Aorta (tissue), 5 donors: Measurements from ENCODE around the gene GIMAP2. TPM values are rescaled to one million over a fixed set of nuclear protein-coding genes. Genes with fewer than 3 reads are reported as not detected.

Source experiments
- ATAC-seq: fragments of 200-7000 bp; cut with Tn5 transposase; one replicate; pipeline ENCODE4 v1.9.1; 2022; ENCODE audit warnings: moderate library complexity; ENCODE audit not compliant: low FRiP score
- DNase-seq, 2 donors: peaks; one replicate each; pipeline ENCODE4 v3.0.0-alpha.2; 2020
- H3K27ac ChIP-seq, 2 donors: one replicate each; pipeline ENCODE4 v1.5.1; 2013; ENCODE audit warnings: low read length in 2 of 2, mild to moderate bottlenecking in 2 of 2, moderate library complexity in 2 of 2, control low read depth in 1 of 2, inconsistent platforms in 1 of 2, low read depth in 1 of 2
- H3K27me3 ChIP-seq, 2 donors: one replicate each; pipeline ENCODE4 v1.6.1; 2013; ENCODE audit warnings: control low read depth in 1 of 2, low read length in 1 of 2, mild to moderate bottlenecking in 1 of 2, moderate library complexity in 1 of 2; ENCODE audit not compliant: insufficient read depth in 2 of 2, control insufficient read depth in 1 of 2
- H3K36me3 ChIP-seq, 2 donors: one replicate each; pipeline ENCODE4 v1.6.1; 2013; ENCODE audit warnings: control low read depth in 1 of 2, low read length in 1 of 2, mild to moderate bottlenecking in 1 of 2; ENCODE audit not compliant: insufficient read depth in 2 of 2, control insufficient read depth in 1 of 2
- H3K4me1 ChIP-seq, 2 donors: one replicate each; pipeline ENCODE4 v1.6.1; 2013; ENCODE audit warnings: low read length in 2 of 2, control low read depth in 1 of 2, mild to moderate bottlenecking in 1 of 2, moderate library complexity in 1 of 2; ENCODE audit not compliant: insufficient read depth in 2 of 2, control insufficient read depth in 1 of 2
- H3K4me3 ChIP-seq, 2 donors: one replicate each; pipeline ENCODE4 v1.5.1; 2013; ENCODE audit warnings: low read length in 2 of 2, control low read depth in 1 of 2, mild to moderate bottlenecking in 1 of 2
- H3K9me3 ChIP-seq: one replicate; pipeline ENCODE4 v1.6.1; 2013; ENCODE audit warnings: mild to moderate bottlenecking, low read length; ENCODE audit not compliant: control insufficient read depth
- WGBS, 2 donors: extraction: QIAGEN DNeasy Blood & Tissue Kit; methylation state at CpG; one replicate each; pipeline ENCODE4 v1.1.7; 2013; 5-methylcytosine and 5-hydroxymethylcytosine counted together
- intact Hi-C, 2 donors: fragments of 100-400 bp; cut with DNase I; formaldehyde crosslinking; loops; one replicate each; pipeline versions ENCODE4 v1.14.2 to v1.15.0; 2022
- polyA plus RNA-seq, 2 donors: library from polyadenylated mRNA; stranded (reverse); fragments of 200-250 nt; gene quantifications; one replicate each; pipeline ENCODE4 v1.2.3, GENCODE V29; 2013
- total RNA-seq, 2 donors: library from RNA; stranded (reverse); fragmentation: NEBNext Ultra II Directional; extraction: Animal tissue kit (Norgen Biotek cat#: 25700); gene quantifications; one replicate each; pipeline ENCODE4 v1.2.1, GENCODE V29; 2021
- donor health status: healthy with polysubstance abuse.
- donor health status: Bipolar disorder and iron deficiency.
- donor health status: DM: no; HTN: no; CAD: no.
- donor health status: DM: no; HTN: no; CAD: no.
- donor health status: DM: yes; HTN: yes; CAD: no.

GIMAP2 gene
- total and polyA plus RNA-seq, 4 donors: 2.2 to 24.7 (median 10.7) TPM

GRCh38 chr7:150734254-150734653, 48.7 kb downstream of the GIMAP2 start:
- Histone ChIP-seq H3K4me1 (no peaks in the 10 kb centered on the region), H3K27me3 (no peaks in the 10 kb centered on the region), H3K27ac (no peak overlapping the region), H3K9me3 (no peaks in the 10 kb centered on the region), H3K4me3 (no peak overlapping the region), H3K36me3 (no peaks in the 10 kb centered on the region)
- 67 to 69% methylated on average over 3 of the region's 3 CpGs for WGBS, 2 donors
- no peak for ATAC-seq
- no peak for DNase-seq
- intact Hi-C loops: no loop called here

- intact Hi-C loops: no loop called here
- Histone ChIP-seq H3K27ac (no peak overlapping the region), H3K4me3 (no peak overlapping the region), H3K9me3 (no peaks in the 10 kb centered on the region), H3K36me3 (no peaks in the 10 kb centered on the region), H3K4me1 (no peaks in the 10 kb centered on the region), H3K27me3 (no peaks in the 10 kb centered on the region)
- WGBS, 2 donors: 15 to 29% methylated on average over 3 of the region's 3 CpGs
- ATAC-seq (no peak), DNase-seq (no peak)
Observed at GRCh38 chr7:150735596-150736358, 50.3 kb downstream of the GIMAP2 start.

GRCh38 chr7:150736864-150737263, 51.4 kb downstream of the GIMAP2 start:
- H3K4me1 ChIP-seq: no peaks in the 10 kb centered on the region
- intact Hi-C loops: no loop called here
- no peak overlapping the region for H3K4me3 ChIP-seq
- no peaks in the 10 kb centered on the region for H3K9me3 ChIP-seq
- H3K27me3 ChIP-seq: no peaks in the 10 kb centered on the region
- WGBS, 2 donors: 50 to 51% methylated on average over 4 of the region's 4 CpGs
- H3K36me3 ChIP-seq: no peaks in the 10 kb centered on the region
- ATAC-seq (no peak), DNase-seq (no peak)
- H3K27ac ChIP-seq: no peak overlapping the region

GRCh38 chr7:150737265-150738055, 52.0 kb downstream of the GIMAP2 start, which contains the start of gene GIMAP5:
GIMAP5 (plus strand) TSS chr7:150737418; CDS start chr7:150740885, 3,467 bp downstream.
- H3K27ac ChIP-seq: no peak within 1 kb of the TSS
- WGBS, 2 donors: 42 to 45% methylated on average over 14 of the region's 14 CpGs
- intact Hi-C loops: no loop called here
- H3K4me3 ChIP-seq: no peak within 1 kb of the TSS
- no peaks in the 10 kb centered on the region for H3K36me3 ChIP-seq
- no peak for DNase-seq
- H3K9me3 ChIP-seq: no peaks in the 10 kb centered on the region
- H3K27me3 ChIP-seq: no peaks in the 10 kb centered on the region
- H3K4me1 ChIP-seq: no peaks in the 10 kb centered on the region
- ATAC-seq: peak; percentile 68

GRCh38 chr7:150738092-150738491, 52.6 kb downstream of the GIMAP2 start:
- Histone ChIP-seq H3K27ac (no peak overlapping the region), H3K36me3 (no peaks in the 10 kb centered on the region), H3K27me3 (no peaks in the 10 kb centered on the region), H3K4me1 (no peaks in the 10 kb centered on the region), H3K9me3 (no peaks in the 10 kb centered on the region), H3K4me3 (no peak overlapping the region)
- intact Hi-C loops: no loop called here
- 62 to 74% methylated on average over 5 of the region's 5 CpGs for WGBS, 2 donors
- DNase-seq (no peak), ATAC-seq (no peak)

- no peaks in the 10 kb centered on the region for H3K9me3 ChIP-seq
- no peak overlapping the region for H3K4me3 ChIP-seq
- intact Hi-C loops: no loop called here
- DNase-seq: no peak
- H3K4me1 ChIP-seq: no peaks in the 10 kb centered on the region
- 75 to 76% methylated on average over 5 of the region's 5 CpGs for WGBS, 2 donors
- no peak overlapping the region for H3K27ac ChIP-seq
- H3K27me3 ChIP-seq: no peaks in the 10 kb centered on the region
- no peak for ATAC-seq
- H3K36me3 ChIP-seq: no peaks in the 10 kb centered on the region
Observed at GRCh38 chr7:150738591-150739001, 53.1 kb downstream of the GIMAP2 start.

- DNase-seq (no peak), ATAC-seq (no peak)
- no peaks in the 10 kb centered on the region for H3K9me3 ChIP-seq
- no peak overlapping the region for H3K4me3 ChIP-seq
- H3K27me3 ChIP-seq: no peaks in the 10 kb centered on the region
- H3K27ac ChIP-seq: no peak overlapping the region
- intact Hi-C loops: no loop called here
- no peaks in the 10 kb centered on the region for H3K36me3 ChIP-seq
- H3K4me1 ChIP-seq: no peaks in the 10 kb centered on the region
Observed at GRCh38 chr7:150739033-150739432, 53.5 kb downstream of the GIMAP2 start.

GRCh38 chr7:150740053-150740452, 54.5 kb downstream of the GIMAP2 start:
- no peaks in the 10 kb centered on the region for H3K9me3 ChIP-seq
- H3K36me3 ChIP-seq: no peaks in the 10 kb centered on the region
- no peaks in the 10 kb centered on the region for H3K27me3 ChIP-seq
- no peak for DNase-seq
- intact Hi-C loops: no loop called here
- ATAC-seq: no peak
- no peak overlapping the region for H3K4me3 ChIP-seq
- WGBS, 2 donors: 81 to 86% methylated on average over 10 of the region's 10 CpGs
- no peak overlapping the region for H3K27ac ChIP-seq
- no peaks in the 10 kb centered on the region for H3K4me1 ChIP-seq
